HepG2 (cell line): Measurements from ENCODE around the gene TUBA4B. TPM values are rescaled to one million over a fixed set of nuclear protein-coding genes. Genes with fewer than 3 reads are reported as not detected.

Source experiments
- AHR ChIP-seq: IDR thresholded peaks from 2 replicates; pipeline ENCODE4 v1.6.1; 2018; ENCODE audit warnings: missing genetic modification reagents, missing compliant biosample characterization
- GZF1 ChIP-seq: sonication (generic); formaldehyde crosslinking; IDR thresholded peaks from 2 replicates; pipeline ENCODE4 v1.5.1; 2020; ENCODE audit warnings: mild to moderate bottlenecking, missing genetic modification reagents
- HNRNPLL ChIP-seq: fragments of 200-400 bp; formaldehyde crosslinking; IDR thresholded peaks from 2 replicates; pipeline ENCODE4 v1.6.1; 2017; ENCODE audit warnings: mild to moderate bottlenecking, low read depth, low read length; ENCODE audit not compliant: poor library complexity, severe bottlenecking
- KAT8 ChIP-seq: IDR thresholded peaks from 2 replicates; pipeline ENCODE4 v1.6.1; 2016; ENCODE audit warnings: missing genetic modification reagents, missing compliant biosample characterization
- MYC ChIP-seq: sonication (generic); formaldehyde crosslinking; IDR thresholded peaks from 2 replicates; pipeline ENCODE4 v1.9.0; 2021; ENCODE audit warnings: missing genetic modification reagents, borderline replicate concordance
- NPAS2 ChIP-seq: sonication (generic); formaldehyde crosslinking; IDR thresholded peaks from 2 replicates; pipeline ENCODE4 v1.8.0; 2022; ENCODE audit warnings: mild to moderate bottlenecking, missing genetic modification reagents, borderline replicate concordance
- NR0B2 ChIP-seq: sonication (generic); formaldehyde crosslinking; IDR thresholded peaks from 2 replicates; pipeline ENCODE4 v1.4.0; 2020; ENCODE audit warnings: mild to moderate bottlenecking, missing genetic modification reagents
- NR2C2 ChIP-seq: sonication (generic); formaldehyde crosslinking; IDR thresholded peaks from 2 replicates; pipeline ENCODE4 v1.4.0; 2020; ENCODE audit warnings: missing genetic modification reagents, mild to moderate bottlenecking, moderate library complexity, borderline replicate concordance
- POLR2A ChIP-seq, 2 experiments: IDR thresholded peaks; 2 replicates each; pipeline ENCODE4 v1.6.1; 2011; ENCODE audit warnings: low read depth in 2 of 2, low read length in 2 of 2, mild to moderate bottlenecking in 1 of 2, moderate library complexity in 1 of 2; ENCODE audit not compliant: insufficient read depth in 1 of 2
- SOX13 ChIP-seq, 3 experiments: fragments of 450-650 bp in 1 of 3; sonication (generic) in 1 of 3; formaldehyde crosslinking in 1 of 3; IDR thresholded peaks in 2 of 3; conservative IDR thresholded peaks in 1 of 3; 2 replicates each; pipeline versions ENCODE4 v1.5.0 to v1.6.1; 2016 to 2020; ENCODE audit warnings: antibody characterized with exemption in 1 of 3, mild to moderate bottlenecking in 1 of 3, missing compliant biosample characterization in 1 of 3, missing genetic modification reagents in 1 of 3, moderate library complexity in 1 of 3
- TBX3 ChIP-seq: fragments of 450-650 bp; IDR thresholded peaks from 2 replicates; pipeline ENCODE4 v1.6.1; 2017; ENCODE audit warnings: antibody characterized with exemption, mild to moderate bottlenecking, inconsistent platforms, borderline replicate concordance
- ZBTB33 ChIP-seq: sonication (generic); formaldehyde crosslinking; IDR thresholded peaks from 2 replicates; pipeline ENCODE4 v1.4.0; 2020; ENCODE audit warnings: missing genetic modification reagents
- ZBTB34 ChIP-seq: sonication (generic); formaldehyde crosslinking; IDR thresholded peaks from 2 replicates; pipeline ENCODE4 v1.8.0; 2022; ENCODE audit warnings: mild to moderate bottlenecking, missing genetic modification reagents
- ZNF207 ChIP-seq: fragments of 450-650 bp; IDR thresholded peaks from 2 replicates; pipeline ENCODE4 v1.6.1; 2016; ENCODE audit warnings: antibody characterized with exemption, borderline replicate concordance
- ZNF230 ChIP-seq: sonication (generic); formaldehyde crosslinking; IDR thresholded peaks from 2 replicates; pipeline ENCODE4 v1.4.0; 2020; ENCODE audit warnings: mild to moderate bottlenecking, missing genetic modification reagents
- ZNF282 ChIP-seq: fragments of 450-650 bp; IDR thresholded peaks from 2 replicates; pipeline ENCODE4 v1.6.1; 2018; ENCODE audit not compliant: partially characterized antibody
- ZNF3 ChIP-seq: IDR thresholded peaks from 2 replicates; pipeline ENCODE4 v1.7.0; 2017; ENCODE audit warnings: inconsistent platforms
- ZNF337 ChIP-seq: sonication (generic); formaldehyde crosslinking; IDR thresholded peaks from 2 replicates; pipeline ENCODE4 v1.5.1; 2020; ENCODE audit warnings: missing genetic modification reagents, low read depth, mild to moderate bottlenecking, borderline replicate concordance
- ZNF552 ChIP-seq: sonication (generic); formaldehyde crosslinking; IDR thresholded peaks from 2 replicates; pipeline ENCODE4 v1.9.0; 2022; ENCODE audit warnings: missing genetic modification reagents, mild to moderate bottlenecking, borderline replicate concordance
- ZNF558 ChIP-seq: sonication (generic); formaldehyde crosslinking; IDR thresholded peaks from 2 replicates; pipeline ENCODE4 v1.9.0; 2022; ENCODE audit warnings: mild to moderate bottlenecking, missing genetic modification reagents, borderline replicate concordance
- ZNF615 ChIP-seq: sonication (generic); formaldehyde crosslinking; IDR thresholded peaks from 2 replicates; pipeline ENCODE4 v1.5.0; 2020; ENCODE audit warnings: mild to moderate bottlenecking, missing genetic modification reagents, borderline replicate concordance
- ZNF891 ChIP-seq: sonication (generic); formaldehyde crosslinking; IDR thresholded peaks from 2 replicates; pipeline ENCODE4 v1.5.0; 2020; ENCODE audit warnings: mild to moderate bottlenecking, missing genetic modification reagents
- ZZZ3 ChIP-seq: sonication (generic); formaldehyde crosslinking; IDR thresholded peaks from 2 replicates; pipeline ENCODE4 v1.4.0; 2020; ENCODE audit warnings: missing genetic modification reagents, mild to moderate bottlenecking, borderline replicate concordance
- polyA plus RNA-seq, 8 experiments: library from polyadenylated mRNA; depleted of rRNA in 3 of 8; stranded (reverse) in 7 of 8; unstranded in 1 of 8; fragments of >200 nt; fragmentation: Illumina TruSeq in 4 of 8; extraction: Trizol in 4 of 8; gene quantifications; 2 replicates each; pipeline versions ENCODE4 v1.2.1 to v1.2.3, GENCODE V29; 2011 to 2016; ENCODE audit warnings: low read depth in 4 of 8, missing spikeins in 1 of 8, mixed read lengths in 1 of 8; ENCODE audit not compliant: insufficient read depth in 1 of 8
- total RNA-seq, 5 experiments: library from RNA; depleted of rRNA; stranded (reverse); fragments of >200 nt; fragmentation: Illumina TruSeq; extraction: Trizol; gene quantifications; 2 replicates each; pipeline ENCODE4 v1.2.3, GENCODE V29; 2016; ENCODE audit warnings: low read depth in 1 of 5
- TF ChIP-seq, protein P1 (sequence below): sonication (generic); IDR thresholded peaks from 2 replicates; pipeline ENCODE4 v1.6.1; 2016; ENCODE audit warnings: low read depth, borderline replicate concordance

The TUBA4B gene
- total and polyA plus RNA-seq, 2 of the 13 experiments (the other 11 are each of a cell fraction or from before 2014, with no cell fraction given) = 0.18 to 0.22 TPM

DNA sequence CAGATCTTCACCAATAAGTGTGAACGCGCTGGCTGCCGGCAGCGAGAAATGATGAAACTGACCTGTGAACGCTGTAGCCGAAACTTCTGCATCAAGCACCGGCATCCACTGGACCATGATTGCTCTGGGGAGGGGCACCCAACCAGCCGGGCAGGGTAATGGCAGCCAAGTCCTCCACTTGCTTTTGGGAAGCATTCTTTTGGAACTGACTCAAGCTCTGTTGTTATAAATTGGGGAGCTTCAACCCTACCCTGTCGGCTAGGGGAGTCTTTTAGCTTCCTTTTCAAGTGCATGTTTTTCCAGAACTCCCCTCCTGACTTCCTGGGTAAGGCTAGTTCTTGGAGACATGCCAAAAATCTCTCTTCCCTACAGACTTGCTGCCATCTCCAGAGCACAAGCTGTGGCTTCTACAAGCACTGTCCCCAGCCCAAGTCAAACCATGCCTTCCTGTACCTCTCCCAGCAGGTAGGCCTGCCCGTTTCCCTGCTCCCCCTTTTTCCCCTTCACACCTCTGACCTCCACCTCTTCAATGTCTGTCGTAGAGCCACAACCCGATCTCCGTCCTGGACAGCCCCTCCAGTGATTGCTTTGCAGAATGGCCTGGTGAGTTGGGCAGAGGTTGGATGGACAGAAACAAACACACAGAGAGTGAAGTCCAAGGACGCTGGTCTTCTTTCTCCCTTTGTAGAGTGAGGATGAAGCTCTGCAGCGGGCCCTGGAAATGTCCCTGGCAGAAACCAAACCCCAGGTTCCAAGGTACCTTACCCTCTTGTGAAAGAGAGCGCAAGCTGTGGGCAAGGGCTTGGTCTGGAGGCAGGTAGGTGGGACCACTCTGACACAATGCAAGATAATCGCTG is 44.9 kb upstream of the TUBA4B start (continued):
- TF ChIP-seq NPAS2 (CRISPR knock-in tag) (no peak), ZNF337 (CRISPR knock-in tag) (peak; percentile 80), ZNF207 (no peak), ZBTB33 (no peak; the same call in none of the 2 replicates), ZNF552 (CRISPR knock-in tag) (peak; percentile 82; the same call in 1 of the 2 replicates), ZNF558 (CRISPR knock-in tag) (no peak), NR2C2 (CRISPR knock-in tag) (0 out of 2 replicates have a peak, but pooled peaks have one; percentile 38), ZNF282 (no peak), ZNF230 (CRISPR knock-in tag) (peak; percentile 52; the same call in 1 of the 2 replicates), POLR2A (IDR thresholded peaks at IDR 0.05; ENCODE audit: insufficient read depth in 1 of 2, low read depth in 2 of 2, low read length in 2 of 2) (peak in 1 of 2 experiments; percentile 48; a peak in 1 of 4 replicates), ZZZ3 (CRISPR knock-in tag) (no peak), NR0B2 (CRISPR knock-in tag) (0 out of 2 replicates have a peak, but pooled peaks have one; percentile 6), KAT8 (peak; percentile 78), MYC (0 out of 2 replicates have a peak, but pooled peaks have one; percentile 54), ZNF615 (no peak), ZNF891 (CRISPR knock-in tag) (no peak), AHR (CRISPR knock-in tag) (no peak), TBX3 (peak; percentile 64), SOX13 (IDR thresholded peaks at IDR 0.05) (0 out of 2 replicates have a peak, but pooled peaks have one; percentile 3), SOX13 (CRISPR knock-in tag; conservative IDR thresholded peaks at IDR 0.05 in 1 of 2, IDR thresholded peaks at IDR 0.05 in 1 of 2) (peak in 1 of 2 experiments; percentile 77; a peak in 2 of 4 replicates), GZF1 (CRISPR knock-in tag) (no peak), HNRNPLL (no peak), ZNF3 (CRISPR knock-in tag) (no peak), ZBTB34 (CRISPR knock-in tag) (peak; percentile 74; the same call in 1 of the 2 replicates)
- TF ChIP-seq, protein P1, sequence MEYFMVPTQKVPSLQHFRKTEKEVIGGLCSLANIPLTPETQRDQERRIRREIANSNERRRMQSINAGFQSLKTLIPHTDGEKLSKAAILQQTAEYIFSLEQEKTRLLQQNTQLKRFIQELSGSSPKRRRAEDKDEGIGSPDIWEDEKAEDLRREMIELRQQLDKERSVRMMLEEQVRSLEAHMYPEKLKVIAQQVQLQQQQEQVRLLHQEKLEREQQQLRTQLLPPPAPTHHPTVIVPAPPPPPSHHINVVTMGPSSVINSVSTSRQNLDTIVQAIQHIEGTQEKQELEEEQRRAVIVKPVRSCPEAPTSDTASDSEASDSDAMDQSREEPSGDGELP = no peak; the same call in 1 of the 2 replicates
